Parathyroid adenoma (tissue), 2 donors: ENCODE data around the gene ARHGEF33.

ENCODE experiments used
- H2AFZ ChIP-seq: fragments of 300-600 bp; sonication (generic); one replicate; pipeline ENCODE4 v1.7.0; 2017; ENCODE audit warnings: antibody characterized with exemption, mild to moderate bottlenecking
- H3K27ac ChIP-seq: fragments of 300-600 bp; sonication (generic); one replicate; pipeline ENCODE4 v1.7.0; 2017
- H3K27me3 ChIP-seq: fragments of 300-600 bp; sonication (generic); one replicate; pipeline ENCODE4 v1.7.0; 2017; ENCODE audit warnings: low read length; ENCODE audit not compliant: control insufficient read depth, insufficient read depth
- H3K36me3 ChIP-seq: fragments of 300-600 bp; sonication (generic); one replicate; pipeline ENCODE4 v1.7.0; 2017; ENCODE audit warnings: low read length; ENCODE audit not compliant: control insufficient read depth, insufficient read depth
- H3K4me1 ChIP-seq: fragments of 300-600 bp; sonication (generic); one replicate; pipeline ENCODE4 v1.7.0; 2017; ENCODE audit warnings: control low read depth
- H3K4me2 ChIP-seq: fragments of 300-600 bp; sonication (generic); one replicate; pipeline ENCODE4 v1.7.0; 2017; ENCODE audit warnings: low read length
- H3K4me3 ChIP-seq: fragments of 300-600 bp; sonication (generic); one replicate; pipeline ENCODE4 v1.7.0; 2017; ENCODE audit warnings: low read depth, low read length
- H3K79me2 ChIP-seq: fragments of 300-600 bp; sonication (generic); one replicate; pipeline ENCODE4 v1.7.0; 2017; ENCODE audit warnings: control low read depth
- H3K9ac ChIP-seq: fragments of 300-600 bp; sonication (generic); one replicate; pipeline ENCODE4 v1.7.0; 2017; ENCODE audit warnings: mild to moderate bottlenecking
- H3K9me3 ChIP-seq: fragments of 300-600 bp; sonication (generic); one replicate; pipeline ENCODE4 v1.7.0; 2017; ENCODE audit warnings: low read length; ENCODE audit not compliant: control insufficient read depth
- TF ChIP-seq, protein P1 (sequence below): fragments of 300-600 bp; sonication (generic); IDR thresholded peaks from one replicate; pipeline ENCODE4 v1.7.0; 2017; ENCODE audit warnings: antibody characterized with exemption, mild to moderate bottlenecking
- donor health status: primary hyperparathyroidism.

ARHGEF33 gene

DNA sequence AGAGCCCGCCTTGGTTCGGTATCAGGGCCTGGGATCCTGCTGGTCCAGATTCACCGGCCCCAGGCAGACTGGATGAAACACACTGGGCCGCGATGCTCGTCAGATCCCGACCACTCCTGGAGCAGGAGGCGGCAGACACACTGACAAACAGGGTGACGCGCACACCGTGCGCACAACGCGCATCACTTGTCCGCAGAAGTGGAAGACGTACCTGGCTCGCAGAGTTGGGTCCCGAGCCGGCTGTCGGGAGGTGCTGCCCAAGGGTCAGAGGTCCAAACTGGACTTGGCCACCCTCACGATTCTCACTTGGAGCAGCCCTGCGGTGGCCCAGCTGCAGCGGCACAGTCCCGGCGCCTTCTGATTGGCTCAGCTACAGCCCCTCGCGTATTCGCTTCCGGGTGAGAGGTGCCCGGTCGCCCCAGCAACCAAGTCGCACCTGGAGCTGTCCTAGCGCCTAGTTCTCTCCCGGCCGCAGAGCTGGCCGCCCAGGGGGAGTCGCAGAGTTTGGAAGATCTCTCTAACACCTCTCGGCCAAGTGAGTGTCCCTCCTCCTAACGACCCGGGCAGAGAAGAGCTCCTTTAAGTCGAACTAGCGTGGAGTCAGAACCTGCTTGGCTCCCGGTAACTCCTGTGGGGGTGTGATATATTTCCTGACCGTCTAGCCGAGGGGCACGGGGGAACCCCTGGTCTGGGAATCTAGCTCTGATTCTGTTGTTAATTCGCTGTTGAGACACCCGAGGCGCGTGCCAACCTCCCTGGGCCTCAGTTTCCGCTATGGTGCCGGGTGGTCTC lies 13.9 kb upstream of the ARHGEF33 start, which contains the start of the genes DHX57 and MORN2:
Gene DHX57 (minus strand): TSS at position 359 of the 792 bp plus-strand sequence. CDS start 7,529 bp downstream, outside the sequence.
Gene MORN2 (plus strand): TSS at position 401 of the 792 bp plus-strand sequence.
- TF ChIP-seq, protein P1, sequence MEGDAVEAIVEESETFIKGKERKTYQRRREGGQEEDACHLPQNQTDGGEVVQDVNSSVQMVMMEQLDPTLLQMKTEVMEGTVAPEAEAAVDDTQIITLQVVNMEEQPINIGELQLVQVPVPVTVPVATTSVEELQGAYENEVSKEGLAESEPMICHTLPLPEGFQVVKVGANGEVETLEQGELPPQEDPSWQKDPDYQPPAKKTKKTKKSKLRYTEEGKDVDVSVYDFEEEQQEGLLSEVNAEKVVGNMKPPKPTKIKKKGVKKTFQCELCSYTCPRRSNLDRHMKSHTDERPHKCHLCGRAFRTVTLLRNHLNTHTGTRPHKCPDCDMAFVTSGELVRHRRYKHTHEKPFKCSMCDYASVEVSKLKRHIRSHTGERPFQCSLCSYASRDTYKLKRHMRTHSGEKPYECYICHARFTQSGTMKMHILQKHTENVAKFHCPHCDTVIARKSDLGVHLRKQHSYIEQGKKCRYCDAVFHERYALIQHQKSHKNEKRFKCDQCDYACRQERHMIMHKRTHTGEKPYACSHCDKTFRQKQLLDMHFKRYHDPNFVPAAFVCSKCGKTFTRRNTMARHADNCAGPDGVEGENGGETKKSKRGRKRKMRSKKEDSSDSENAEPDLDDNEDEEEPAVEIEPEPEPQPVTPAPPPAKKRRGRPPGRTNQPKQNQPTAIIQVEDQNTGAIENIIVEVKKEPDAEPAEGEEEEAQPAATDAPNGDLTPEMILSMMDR: no peak

DNA sequence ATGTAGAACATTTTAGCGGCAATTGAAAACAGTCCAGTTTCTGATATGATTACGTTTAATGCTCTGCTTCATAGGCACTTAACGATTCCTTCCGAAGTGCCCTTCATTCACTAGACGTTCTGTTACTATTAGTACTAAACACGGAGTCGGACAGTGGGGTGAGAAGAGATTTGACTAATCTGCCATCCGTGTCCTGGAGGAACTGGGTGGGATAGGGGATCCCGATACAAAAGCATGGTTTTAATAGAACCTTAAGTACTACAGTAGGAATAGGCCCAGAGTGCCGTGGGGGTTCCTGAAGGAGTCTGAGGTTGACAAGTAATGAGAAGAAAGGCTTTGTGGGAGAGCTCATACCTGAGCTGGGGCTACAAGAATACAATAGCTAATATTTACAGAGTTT lies 13.3 kb upstream of the ARHGEF33 start:
- no peaks in the 10 kb centered on the region for H3K27me3 ChIP-seq
- H3K79me2 ChIP-seq: peaks cover 27% of the 10 kb centered on the region
- H3K9me3 ChIP-seq: no peaks in the 10 kb centered on the region
- no peaks in the 10 kb centered on the region for H3K4me1 ChIP-seq
- H2AFZ ChIP-seq: peak overlapping the region; percentile 84
- H3K4me2 ChIP-seq: peak overlapping the region; percentile 82
- peak overlapping the region; percentile 50 for H3K27ac ChIP-seq
- no peaks in the 10 kb centered on the region for H3K36me3 ChIP-seq
- peak overlapping the region; percentile 87 for H3K4me3 ChIP-seq
- TF ChIP-seq, protein P1: no peak
- peak overlapping the region; percentile 39 for H3K9ac ChIP-seq

More for the DNA sequence above, 13.9 kb upstream of the ARHGEF33 start, which contains the start of the genes DHX57 and MORN2:
- Histone ChIP-seq H3K36me3 (no peaks in the 10 kb centered on the region), H2AFZ (peak within 1 kb of the TSS; percentile 84), H3K27me3 (no peaks in the 10 kb centered on the region), H3K27ac (peak within 1 kb of the TSS; percentile 50), H3K4me2 (peak within 1 kb of the TSS; percentile 82), H3K79me2 (peaks cover 29% of the 10 kb centered on the region), H3K9ac (peak within 1 kb of the TSS; percentile 39), H3K4me3 (peak within 1 kb of the TSS; percentile 87), H3K4me1 (no peaks in the 10 kb centered on the region), H3K9me3 (no peaks in the 10 kb centered on the region)

DNA sequence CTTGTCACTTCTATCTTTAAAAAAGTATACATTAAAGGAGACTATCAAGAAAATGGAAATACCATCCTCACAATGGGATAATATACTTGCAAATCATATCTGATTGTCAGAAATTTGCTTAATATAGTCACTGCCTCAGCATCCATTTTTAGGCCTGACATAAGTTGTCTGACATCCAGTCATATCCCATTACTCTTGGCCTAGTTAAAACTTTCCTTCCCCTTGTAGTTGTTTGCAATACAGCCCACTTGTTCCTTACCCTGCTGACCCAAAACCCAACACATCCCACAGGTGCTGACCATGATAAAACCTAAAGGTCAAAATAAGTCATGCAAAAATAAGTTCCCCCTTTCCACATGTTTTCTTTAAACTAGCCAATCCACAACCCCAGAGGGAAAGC lies 3.6 kb upstream of the ARHGEF33 start:
- Histone ChIP-seq H3K9me3 (no peaks in the 10 kb centered on the region), H3K4me1 (no peaks in the 10 kb centered on the region), H3K36me3 (no peaks in the 10 kb centered on the region), H3K4me3 (no peak overlapping the region), H3K79me2 (no peaks in the 10 kb centered on the region), H2AFZ (no peak overlapping the region), H3K9ac (no peak overlapping the region), H3K27ac (no peak overlapping the region), H3K4me2 (no peak overlapping the region), H3K27me3 (no peaks in the 10 kb centered on the region)
- TF ChIP-seq, protein P1: no peak

DNA sequence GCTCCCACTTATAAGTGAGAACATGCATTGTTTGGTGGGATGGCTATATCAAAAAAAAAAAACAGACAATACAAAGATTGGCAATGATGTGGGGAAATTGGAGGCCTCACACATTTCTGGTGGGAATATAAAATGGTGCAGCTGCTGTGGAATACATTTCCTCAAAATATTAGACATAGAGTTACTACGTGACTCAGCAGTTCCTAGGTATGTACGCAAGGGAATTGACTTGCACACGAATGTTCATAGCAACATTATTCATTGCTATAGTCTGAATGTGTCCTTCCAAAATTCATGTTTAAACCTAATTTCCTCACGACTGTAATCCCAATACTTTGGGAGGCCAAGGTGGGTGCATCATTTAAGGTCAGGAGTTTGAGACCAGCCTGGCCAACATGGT lies 2.3 kb upstream of the ARHGEF33 start:
- H3K36me3 ChIP-seq: no peaks in the 10 kb centered on the region
- no peak overlapping the region for H3K4me3 ChIP-seq
- H3K79me2 ChIP-seq: no peaks in the 10 kb centered on the region
- H3K27me3 ChIP-seq: no peaks in the 10 kb centered on the region
- TF ChIP-seq, protein P1: no peak
- H2AFZ ChIP-seq: no peak overlapping the region
- no peaks in the 10 kb centered on the region for H3K4me1 ChIP-seq
- H3K4me2 ChIP-seq: no peak overlapping the region
- no peaks in the 10 kb centered on the region for H3K9me3 ChIP-seq
- H3K27ac ChIP-seq: no peak overlapping the region
- H3K9ac ChIP-seq: no peak overlapping the region
